HG02623 (cell line): ENCODE data around the gene SVBP.

Source experiments
- ATAC-seq: cut with Tn5 transposase; IDR thresholded peaks from one replicate; pipeline ENCODE4 v1.9.1; 2021; ENCODE audit warnings: moderate library complexity; ENCODE audit not compliant: unreplicated experiment

The SVBP gene

GRCh38 chr1:42806593-42806992 is 10.6 kb downstream of the SVBP start:
- ATAC-seq = no peak

GRCh38 chr1:42806171-42806570 is 11.0 kb downstream of the SVBP start:
- ATAC-seq = no peak

GRCh38 chr1:42801832-42802473 is 15.2 kb downstream of the SVBP start:
- ATAC-seq = no peak

GRCh38 chr1:42797979-42798378 is 19.2 kb downstream of the SVBP start:
- no peak for ATAC-seq

GRCh38 chr1:42797414-42797813 is 19.8 kb downstream of the SVBP start:
- ATAC-seq = no peak

- no peak for ATAC-seq
Observed at GRCh38 chr1:42793824-42794223, 23.4 kb downstream of the SVBP start.

- ATAC-seq = no peak
Observed at GRCh38 chr1:42788021-42788420, 29.2 kb downstream of the SVBP start.

- ATAC-seq = no peak
Observed at GRCh38 chr1:42786097-42786496, 31.1 kb downstream of the SVBP start.

- no peak for ATAC-seq
Observed at GRCh38 chr1:42784946-42785693, 32.1 kb downstream of the SVBP start, which contains the start of gene TMEM269. Gene TMEM269, plus strand, starts transcription at chr1:42784991. Its CDS starts 4,903 bp downstream, at chr1:42789894.

GRCh38 chr1:42784547-42784945 is 32.7 kb downstream of the SVBP start:
- no peak for ATAC-seq

- no peak for ATAC-seq
Observed at GRCh38 chr1:42783092-42783491, 34.1 kb downstream of the SVBP start.

GRCh38 chr1:42780176-42780575 is 37.0 kb downstream of the SVBP start:
- no peak for ATAC-seq

- no peak for ATAC-seq
Observed at GRCh38 chr1:42779725-42780124, 37.5 kb downstream of the SVBP start.

GRCh38 chr1:42777852-42778251 is 39.3 kb downstream of the SVBP start:
- ATAC-seq = no peak

- ATAC-seq = no peak
Observed at GRCh38 chr1:42776502-42776901, 40.7 kb downstream of the SVBP start.

- ATAC-seq = no peak
Observed at GRCh38 chr1:42774928-42775526, 42.2 kb downstream of the SVBP start.

GRCh38 chr1:42773420-42773819 is 43.8 kb downstream of the SVBP start:
- ATAC-seq = no peak

- ATAC-seq = no peak
Observed at GRCh38 chr1:42769811-42770210, 47.4 kb downstream of the SVBP start.

- ATAC-seq = no peak
Observed at GRCh38 chr1:42768172-42768571, 49.0 kb downstream of the SVBP start.

- peak; percentile 11 for ATAC-seq
Observed at GRCh38 chr1:42767510-42768000, 49.6 kb downstream of the SVBP start.

- peak; percentile 85 for ATAC-seq
Observed at GRCh38 chr1:42766741-42767509, 50.3 kb downstream of the SVBP start, which contains the start of the genes C1orf50 and P3H1. Gene C1orf50, plus strand, starts transcription at chr1:42767249. Its CDS starts 63 bp downstream, at chr1:42767312. Gene P3H1, minus strand, starts transcription at chr1:42767028. Its CDS starts 57 bp downstream, at chr1:42766971.
